ENCODE data around the gene RAE1. TPM values are rescaled to one million over a fixed set of nuclear protein-coding genes. Genes with fewer than 3 reads are reported as not detected.
A peak's percentile ranks its signal among the peaks of the same experiment; 100 is the strongest.

Gene RAE1
- total RNA-seq, 1 experiment from 2014 or later, result 62.1 TPM

DNA sequence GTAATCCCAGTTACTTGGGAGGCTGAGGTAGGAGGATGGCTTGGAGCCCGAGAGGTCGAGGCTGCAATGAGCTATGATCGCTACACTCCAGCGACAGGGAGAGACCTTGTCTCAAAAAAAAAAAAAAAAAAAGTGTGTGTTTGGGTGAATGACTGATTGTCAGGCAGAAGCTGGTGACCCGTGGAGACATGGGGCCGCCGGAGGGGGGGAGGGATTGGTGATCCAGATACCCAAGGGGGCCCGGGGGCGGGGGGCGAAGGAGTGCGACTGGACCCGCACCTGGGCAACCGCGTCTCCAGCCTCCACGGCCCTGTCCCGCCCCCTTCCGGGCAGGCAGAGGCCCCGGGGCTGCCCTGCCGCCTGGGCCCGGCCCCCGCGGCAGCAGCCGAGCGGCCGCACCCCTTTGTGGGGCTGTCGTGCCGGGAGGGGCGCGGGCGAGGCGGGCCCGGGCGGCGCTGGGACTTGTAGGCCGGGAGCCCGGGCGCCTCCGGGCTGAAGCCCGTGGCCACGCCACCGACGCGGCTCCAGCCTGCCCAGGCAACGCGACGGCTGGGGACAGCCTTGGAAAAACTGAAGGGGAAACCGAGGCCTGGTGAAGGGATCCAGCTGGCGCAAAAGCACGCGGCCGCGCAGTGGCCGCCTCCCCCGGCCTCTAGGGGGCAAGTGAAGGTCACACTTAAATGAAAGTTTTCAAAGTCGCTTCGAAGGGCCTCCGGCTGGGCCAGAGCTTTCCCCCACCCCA lies 38.1 kb downstream of the RAE1 start:
- peak; percentile 68 for DNase-seq (ENCODE audit: low read depth)

DNA sequence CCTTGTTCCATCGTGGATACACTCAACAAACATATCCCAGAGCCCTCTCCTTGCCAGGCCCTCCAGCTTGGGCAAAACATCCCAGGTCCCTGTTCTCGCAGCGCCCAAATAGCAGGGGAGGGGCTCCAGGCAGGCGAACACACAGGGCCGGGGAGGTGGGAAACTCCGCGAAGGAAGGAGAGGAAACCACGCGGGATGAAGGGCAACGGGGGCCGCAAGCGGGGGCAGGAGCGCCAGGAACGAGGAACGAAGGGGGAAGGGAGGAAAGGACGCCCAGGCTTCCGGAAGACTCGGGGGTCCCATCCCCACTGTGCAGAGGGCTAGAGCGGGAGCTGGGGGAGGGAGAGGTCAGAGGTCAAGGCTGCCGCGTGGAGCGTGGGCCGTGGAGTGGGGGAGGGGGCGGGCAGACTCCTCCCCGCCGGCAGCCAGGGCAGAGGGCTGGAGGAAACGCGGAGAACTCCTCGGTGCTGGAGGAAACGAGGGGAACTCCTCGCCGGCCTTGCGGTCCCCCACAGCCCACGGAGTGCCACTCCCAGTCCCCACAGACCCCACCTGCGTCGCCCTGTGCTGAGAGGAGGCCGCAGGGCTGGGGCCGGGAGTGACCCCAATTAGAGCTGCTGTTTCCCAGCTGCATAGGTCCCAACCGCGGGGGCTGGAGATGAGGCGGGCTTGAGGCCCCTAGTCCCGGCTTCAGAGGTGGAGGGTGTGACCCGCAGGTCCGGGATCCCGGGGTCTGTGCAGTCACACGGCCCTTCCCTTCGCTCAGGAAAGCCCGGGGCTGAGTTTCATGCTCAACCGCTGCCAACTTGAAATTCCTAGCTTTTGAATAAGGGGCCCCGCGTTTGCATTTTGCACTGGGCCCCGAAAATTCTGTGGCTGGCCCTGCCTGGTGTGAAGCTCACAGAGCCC lies 38.9 kb downstream of the RAE1 start:
- DNase-seq (ENCODE audit: low read depth), result no peak

DNA sequence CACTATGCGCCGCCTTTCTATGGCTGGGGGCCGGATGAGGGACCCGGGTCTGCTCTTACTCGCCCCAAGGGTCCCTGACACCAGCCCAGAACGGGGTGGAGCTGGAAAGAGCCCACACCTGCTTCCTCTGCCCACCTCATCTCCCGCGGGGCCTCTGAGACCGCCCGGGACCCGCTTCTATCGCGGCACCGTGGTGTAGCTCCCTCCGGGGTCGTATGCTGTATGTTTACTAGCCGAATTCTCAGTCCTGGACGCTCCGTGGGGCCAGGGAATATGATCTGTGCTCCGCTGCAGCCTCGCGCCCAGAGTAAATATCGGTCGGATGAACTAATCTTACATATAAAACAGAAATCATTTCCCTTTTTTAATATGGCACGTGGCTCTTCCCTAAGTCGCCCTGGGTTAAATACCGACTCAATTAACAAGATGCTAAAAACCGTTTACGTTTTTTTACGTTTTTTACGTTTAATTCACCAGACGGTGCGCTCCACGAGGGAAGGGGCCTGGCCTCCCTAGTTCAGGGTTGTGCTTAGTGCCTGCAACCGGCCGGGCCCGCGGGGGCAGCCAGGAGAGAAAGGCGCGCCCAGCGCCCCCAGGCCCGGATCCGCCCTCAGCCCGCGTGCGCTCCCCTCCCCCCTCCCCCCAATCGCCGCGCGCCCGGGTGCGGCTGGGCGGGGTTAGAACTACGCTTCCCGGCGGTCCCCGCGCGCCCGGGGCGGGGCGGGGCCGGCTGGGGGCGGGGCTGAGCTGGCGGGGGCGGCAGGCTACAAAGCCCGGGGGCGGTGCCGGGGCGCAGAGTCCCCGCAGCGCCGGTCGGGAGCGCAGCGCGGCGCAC lies 39.8 kb downstream of the RAE1 start, which contains the start of gene RBM38:
Gene RBM38 (plus strand): TSS at position 793 of the 835 bp plus-strand sequence. CDS start 186 bp downstream, outside the sequence.
- peak; percentile 69 for DNase-seq (ENCODE audit: low read depth)

DNA sequence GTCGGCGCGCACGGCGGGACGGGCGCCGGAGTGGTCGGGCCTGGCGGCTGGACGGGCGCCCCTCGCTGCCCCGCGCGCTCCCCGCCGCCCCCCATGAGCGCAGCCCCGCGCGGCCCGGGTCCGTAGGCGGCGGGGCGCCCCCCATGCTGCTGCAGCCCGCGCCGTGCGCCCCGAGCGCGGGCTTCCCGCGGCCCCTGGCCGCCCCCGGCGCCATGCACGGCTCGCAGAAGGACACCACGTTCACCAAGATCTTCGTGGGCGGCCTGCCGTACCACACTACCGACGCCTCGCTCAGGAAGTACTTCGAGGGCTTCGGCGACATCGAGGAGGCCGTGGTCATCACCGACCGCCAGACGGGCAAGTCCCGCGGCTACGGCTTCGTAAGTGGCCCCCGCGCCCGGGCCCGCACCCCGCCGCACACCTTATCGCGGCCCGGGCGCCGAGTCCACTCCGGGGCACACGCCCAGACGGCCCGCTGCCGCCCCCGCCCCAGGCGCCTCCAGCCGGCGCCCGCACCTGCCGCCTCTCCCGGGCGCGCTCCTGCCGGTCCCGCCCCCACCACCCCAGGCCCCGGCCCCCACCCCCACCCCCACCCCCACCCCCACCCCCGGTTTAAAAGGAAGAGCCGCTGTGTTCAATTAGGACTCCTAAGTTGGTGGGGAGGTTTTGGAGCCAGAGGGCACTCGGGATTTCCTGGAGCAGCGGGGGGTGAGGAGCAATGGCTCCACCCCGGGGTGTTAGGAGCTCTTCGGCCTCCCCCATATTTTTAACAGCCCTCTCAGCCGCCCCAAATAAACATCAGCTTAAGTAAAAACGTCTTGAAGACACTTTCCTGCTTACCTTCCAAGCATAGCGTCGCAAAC lies 40.6 kb downstream of the RAE1 start:
- no peak for DNase-seq (ENCODE audit: low read depth)

DNA sequence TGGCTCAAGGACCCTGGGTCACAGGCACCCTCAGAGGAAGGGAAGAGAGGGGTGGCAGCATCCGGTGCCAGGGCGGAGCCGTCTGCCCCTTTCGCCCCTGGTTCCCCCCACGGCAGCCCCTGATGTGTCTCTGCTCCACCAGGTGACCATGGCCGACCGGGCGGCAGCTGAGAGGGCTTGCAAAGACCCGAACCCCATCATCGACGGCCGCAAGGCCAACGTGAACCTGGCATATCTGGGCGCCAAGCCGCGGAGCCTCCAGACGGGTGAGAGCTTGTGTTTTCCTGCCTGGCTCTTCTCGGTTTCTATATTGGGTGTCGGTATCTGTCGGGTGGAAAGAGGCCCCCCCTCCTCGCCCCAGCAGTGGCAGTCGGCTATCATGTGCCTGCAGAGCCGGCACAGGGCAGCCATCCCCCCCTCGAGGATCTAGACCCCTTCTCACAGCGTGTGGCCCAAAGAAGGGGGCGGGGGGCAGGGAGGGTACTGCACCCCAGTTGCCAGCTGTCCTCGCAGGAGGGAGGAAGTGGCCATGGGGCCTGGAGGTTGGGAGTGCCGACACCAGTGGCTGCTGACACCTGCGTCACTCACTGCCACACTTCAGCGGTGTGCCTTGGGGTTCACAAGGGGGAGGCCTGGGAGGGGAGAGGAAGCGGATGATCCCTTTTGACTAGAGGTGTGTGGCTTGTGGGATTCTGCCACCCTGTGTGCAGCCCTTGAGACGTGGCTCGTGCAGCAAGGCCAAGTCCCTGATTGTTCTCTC lies 41.6 kb downstream of the RAE1 start:
- DNase-seq (ENCODE audit: low read depth), result no peak

DNA sequence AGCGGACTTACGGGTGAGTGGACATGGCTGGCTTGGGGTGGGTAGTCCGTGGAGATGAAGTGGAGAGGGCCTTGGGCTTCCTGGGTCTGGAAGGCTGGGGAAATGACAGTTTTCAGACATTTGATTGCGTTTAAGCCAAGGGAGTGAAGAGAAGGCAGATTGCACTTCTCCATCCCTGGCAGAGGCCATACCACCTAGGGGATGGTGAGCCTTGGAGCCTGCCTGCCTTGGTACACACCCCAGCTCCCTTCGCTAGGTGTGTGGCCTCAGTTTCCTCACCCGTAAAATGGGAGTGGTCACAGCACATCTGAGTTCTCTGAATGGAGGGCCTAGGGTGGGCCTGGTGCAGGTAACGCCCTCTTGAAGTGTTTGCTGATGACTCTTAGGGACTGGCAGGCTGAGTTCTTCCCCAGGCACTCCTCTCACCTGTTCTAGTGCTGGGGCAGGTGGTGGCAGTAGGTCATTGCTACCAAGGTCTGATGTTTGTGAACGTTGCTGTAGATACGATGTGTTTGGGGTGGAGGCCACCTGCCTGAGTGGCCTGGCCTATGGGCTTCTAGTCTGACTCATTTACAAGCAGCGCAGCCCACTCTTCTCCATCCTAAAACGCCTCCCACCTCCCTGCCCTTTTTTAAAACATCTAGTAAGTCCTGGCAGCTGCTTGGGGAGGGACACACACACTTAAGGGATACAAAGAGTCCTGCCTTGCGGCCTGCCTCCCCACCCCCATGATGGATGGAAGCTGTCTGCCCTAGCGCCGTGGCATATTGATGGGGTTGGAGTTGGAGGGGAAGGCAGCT lies 42.5 kb downstream of the RAE1 start:
- DNase-seq (ENCODE audit: low read depth), result no peak

DNA sequence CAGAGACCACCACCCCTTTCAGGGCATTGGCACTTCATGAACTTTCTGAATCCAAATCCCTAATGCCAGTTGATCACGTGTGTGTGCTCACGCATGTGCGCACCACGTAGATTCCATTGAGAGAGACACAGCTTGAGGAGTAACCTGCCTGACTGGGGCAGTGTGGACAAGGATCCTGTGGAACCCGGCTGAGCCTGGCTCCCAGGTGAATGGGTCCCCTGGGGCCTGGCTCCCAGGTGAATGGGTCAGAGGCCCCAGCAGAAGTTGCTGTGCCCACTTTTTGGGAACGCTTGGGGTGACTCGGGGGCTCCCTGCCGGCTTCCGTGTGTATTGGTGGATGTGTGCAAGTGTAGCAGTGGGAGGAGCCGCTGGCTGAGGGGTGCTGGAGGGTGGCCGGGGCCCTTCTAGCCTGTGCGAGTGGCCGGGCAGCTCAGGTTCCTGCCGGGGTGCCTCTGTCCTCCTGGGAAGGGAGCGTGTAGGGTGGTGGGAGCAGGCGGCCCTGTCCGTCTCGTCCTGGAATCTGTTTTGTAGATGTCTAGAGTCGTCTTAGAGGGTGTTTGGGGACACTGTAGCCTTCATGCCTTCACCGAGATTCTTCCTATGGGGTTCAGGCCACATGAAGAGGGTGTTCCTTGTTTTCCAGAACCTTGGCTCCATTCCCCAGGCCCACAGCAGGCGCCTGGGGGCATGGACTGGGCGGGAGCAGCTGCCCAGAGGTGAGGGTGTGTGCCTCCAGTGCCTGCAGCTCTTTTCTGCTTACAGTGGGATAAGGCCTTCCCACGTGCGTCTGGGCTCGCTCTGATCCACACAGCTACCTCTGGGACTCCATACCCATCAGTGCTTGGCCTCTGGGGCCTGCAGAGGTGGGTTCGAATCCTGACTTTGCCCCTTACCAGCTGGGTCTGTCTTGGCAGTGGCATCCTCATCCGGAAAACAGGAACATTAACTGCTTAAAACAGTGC lies 43.3 kb downstream of the RAE1 start:
- DNase-seq (ENCODE audit: low read depth), result no peak

DNA sequence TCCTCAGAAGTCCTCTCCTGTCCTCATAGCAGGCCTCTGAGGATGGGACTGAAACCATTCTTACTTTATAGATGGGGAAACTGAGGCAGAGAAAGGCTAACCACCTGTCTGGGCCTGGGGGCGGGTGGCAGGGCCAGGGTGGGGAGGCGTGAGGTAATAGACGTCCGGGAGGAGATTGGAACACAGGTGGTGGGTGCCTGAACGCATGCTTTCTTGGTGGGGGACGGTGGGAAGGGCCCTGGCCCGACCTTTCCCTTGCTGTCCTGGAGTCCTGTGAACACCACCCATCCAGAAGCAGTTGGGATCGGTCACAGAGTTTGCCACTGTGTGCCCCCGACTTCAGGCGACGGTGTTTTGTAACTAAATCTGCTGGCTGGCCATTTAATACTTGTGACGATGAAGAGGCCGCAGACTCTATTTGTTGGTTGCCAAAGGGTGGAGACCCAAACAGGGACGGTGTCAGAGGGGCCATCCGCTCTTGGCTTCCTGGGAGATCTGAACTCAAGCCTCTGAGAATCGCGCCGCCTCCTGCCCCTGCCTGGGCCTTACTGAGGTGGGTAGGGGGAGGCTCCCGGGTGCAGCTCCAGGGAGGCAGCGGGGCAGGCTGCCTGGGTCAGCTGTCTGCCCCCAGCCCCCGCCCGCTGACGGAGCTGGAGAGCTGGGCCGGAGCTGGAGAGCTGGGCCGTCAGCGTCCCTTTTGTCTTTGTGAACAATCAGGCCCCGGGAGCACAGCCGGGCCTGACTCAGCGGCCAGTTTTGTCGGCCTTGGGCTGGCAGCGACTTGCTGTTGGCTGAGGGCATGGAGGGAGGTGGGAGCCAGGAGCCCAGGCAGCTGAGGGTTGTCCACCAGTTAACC lies 44.3 kb downstream of the RAE1 start:
- DNase-seq (ENCODE audit: low read depth), result no peak

DNA sequence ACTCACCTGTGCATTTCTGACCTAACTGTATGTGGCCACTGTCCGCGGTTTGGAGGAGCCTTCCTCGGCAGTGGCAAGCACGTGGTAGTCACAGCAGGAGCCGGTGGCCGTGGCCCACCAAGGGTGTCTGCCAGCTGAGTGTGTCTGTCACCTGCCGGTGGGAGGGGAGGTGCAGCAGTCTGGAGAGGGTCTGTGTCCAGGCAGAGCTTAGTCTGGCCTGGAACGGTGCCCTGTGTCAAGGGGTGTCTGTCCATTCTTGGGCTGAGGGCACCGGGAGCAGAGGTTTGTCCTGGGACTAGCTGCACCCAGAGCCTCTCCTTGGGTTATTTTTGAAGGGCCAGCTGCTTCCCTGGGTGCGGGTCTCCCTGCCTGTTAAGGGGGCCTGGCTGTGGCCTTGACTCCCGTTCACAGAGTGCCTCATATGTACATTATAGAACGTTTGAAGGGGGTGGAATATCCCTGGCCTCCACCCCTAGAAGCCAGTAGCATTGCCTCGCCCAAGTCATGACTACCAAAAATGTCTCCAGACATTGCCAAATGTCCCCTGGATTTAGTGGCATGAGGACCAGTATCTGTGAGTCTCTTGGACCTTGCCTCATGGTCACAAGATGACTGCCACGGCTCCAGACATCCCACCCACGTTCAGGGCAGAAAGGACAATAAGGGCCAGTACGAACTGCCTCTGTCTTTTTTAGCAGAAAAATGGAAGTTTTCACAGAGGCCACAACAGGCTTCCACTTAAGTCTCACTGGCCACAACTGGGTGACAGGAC lies 45.3 kb downstream of the RAE1 start:
- DNase-seq (ENCODE audit: low read depth), result no peak

DNA sequence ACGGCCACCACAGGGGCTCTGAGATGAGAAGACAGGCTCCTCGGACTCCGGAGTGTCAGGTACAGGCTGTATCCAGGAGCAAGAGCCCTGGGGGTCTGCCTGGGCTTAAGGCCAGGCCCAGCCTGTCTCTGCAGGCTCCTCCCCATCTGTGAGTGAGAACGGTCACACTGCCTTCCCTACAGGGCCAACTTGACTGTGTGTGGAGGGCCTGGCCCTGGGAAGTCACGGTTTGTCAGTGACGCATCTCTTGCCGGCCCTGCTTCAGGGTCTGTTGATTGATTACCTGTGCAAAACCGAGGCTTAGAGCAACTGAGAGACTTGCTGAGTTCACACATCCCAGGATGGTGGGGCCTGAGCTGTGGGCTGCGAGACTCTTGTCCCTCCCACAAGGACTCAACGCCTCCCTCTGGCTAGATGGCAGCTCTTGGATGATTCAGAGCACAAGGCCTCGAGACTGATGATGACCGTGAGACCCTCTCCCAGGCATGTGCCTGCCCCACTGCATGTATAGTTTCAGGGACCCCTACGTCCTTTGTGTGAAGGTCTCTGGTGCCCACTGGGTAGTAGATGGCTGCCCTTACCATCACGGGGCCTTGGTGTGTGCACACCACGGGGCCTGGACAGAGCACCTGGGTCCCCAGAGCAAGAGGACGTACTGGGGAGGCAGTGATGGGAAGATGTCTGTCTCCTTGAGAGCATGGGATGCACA lies 46.1 kb downstream of the RAE1 start:
- no peak for DNase-seq (ENCODE audit: low read depth)

DNA sequence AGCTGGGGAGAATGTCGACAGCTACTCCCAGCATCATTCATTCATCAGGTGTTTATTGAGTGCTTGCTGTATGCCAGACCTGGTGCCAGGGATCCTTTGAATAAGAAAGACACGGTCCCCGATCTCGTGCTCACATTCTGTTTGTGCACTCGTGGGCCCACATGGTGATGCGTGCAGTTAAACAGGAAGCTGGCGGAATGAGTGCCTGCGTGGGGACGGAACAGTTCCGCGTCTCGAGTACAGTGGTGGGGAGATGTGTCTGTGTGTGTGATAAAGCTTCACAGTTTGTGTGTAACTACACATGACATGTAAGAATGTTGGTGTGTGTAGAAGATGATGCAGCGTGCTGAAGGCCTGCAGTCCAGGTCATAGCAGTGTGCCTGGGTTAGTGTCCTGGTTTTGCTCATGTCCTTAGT lies 46.6 kb downstream of the RAE1 start:
- DNase-seq (ENCODE audit: low read depth), result no peak

DNA sequence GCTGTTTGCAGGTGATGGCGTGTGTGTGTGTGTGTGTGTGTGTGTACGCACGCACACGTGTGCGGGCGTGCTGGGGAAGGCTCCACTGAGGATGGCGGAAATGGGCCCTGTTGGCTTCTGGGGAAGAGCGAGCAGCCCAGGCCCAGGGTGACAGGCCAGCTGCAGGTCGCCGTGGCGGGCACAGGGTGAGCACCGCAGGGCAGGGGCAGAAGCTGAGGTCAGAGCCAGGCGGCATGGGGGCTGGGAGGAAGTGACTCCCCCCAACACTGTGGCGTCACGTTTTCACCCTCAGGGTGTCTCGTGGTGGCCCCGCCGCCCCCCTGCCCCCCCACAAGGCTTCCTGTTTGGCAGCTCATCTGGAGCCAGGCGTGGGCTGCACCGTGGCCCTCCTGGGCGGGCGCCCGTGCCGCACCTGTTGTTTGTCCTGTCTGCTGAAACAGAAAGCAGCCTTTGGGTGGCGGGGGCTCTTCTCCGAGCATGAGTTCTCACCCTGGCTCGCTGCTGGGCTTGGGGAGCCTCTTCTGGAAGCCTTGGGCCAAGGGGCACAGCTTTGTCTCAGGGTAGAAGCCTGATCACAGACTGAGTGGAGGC lies 47.3 kb downstream of the RAE1 start:
- DNase-seq (ENCODE audit: low read depth), result peak; percentile 36

DNA sequence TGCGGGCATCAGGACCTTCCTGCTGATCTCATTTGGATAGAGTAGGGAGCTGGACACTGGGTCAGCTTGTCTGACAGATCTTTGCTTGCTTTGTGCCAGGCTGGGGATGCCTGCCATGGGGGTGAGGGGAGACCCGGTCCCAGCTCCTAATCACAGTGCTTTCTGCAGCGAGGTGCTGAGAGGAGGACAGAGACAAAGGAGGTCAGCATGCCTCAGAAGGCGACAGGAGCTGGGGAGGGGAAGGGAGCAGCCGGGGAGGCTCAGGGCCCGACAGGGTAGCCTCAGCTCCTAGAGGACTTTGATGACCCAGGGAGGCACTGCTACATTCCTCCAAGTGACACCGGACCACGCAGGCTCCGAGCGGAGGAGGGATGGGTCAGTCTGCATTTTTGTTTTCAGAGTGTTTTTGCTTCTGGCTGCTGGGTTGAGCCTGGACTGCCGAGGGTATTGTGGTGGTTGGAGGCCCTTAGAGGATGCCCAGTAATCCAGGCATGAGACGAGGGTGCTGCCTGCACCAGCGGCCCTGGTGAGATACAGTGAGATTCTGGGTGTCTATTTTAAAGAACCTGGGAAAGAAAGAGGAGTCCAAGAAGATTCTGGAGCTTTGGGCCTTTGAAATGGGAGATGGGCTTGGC lies 48.0 kb downstream of the RAE1 start:
- no peak for DNase-seq (ENCODE audit: low read depth)

DNA sequence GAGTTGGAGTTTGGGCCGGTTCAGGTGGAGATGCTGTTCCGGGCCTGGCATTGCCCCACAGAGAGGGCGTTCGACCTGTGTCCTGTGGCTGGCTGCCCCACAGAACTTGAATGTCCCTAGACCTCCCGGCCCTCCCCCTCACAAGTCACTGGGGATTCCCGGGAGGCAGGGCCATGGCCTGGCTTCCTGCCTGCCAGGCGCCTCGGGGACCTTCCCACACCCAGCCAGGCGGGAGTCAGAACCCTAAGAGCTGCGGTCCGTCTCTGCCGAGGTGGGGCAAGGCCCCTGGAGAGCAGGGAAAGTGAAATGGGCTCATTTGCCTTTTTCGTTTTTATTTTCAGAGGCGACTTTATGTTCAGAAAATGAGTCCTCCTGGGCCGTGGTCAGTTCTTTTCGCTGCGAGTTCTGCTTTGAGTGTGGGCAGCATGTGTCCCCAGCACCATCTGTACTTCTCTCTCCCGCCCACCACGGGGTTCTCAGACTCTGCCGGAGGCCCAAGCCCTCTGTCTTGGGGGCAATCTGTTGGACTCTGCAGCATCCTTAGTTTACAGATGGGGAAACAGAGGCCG lies 48.6 kb downstream of the RAE1 start:
- peak; percentile 69 for DNase-seq (ENCODE audit: low read depth)
